Spleen (tissue), 7 donors: ENCODE data around the gene KLKB1.

ENCODE experiments used
- POLR2A ChIP-seq, 3 donors: fragments of 450-650 bp; IDR thresholded peaks; one replicate each; pipeline ENCODE4 v1.5.1; 2017; ENCODE audit warnings: antibody characterized with exemption in 3 of 3, mild to moderate bottlenecking in 1 of 3
- TF ChIP-seq, protein P1 (sequence below), 11 experiments: fragments of 200-600 bp in 7 of 11; fragments of 450-650 bp in 4 of 11; sonication (generic) in 4 of 11; IDR thresholded peaks in 8 of 11; conservative IDR thresholded peaks in 3 of 11; 1 replicate in 7 of 11; 2 replicates in 4 of 11; pipeline versions ENCODE4 v1.4.0 to v1.8.0; 2016 to 2021; ENCODE audit warnings: antibody characterized with exemption in 11 of 11, inconsistent platforms in 4 of 11, mild to moderate bottlenecking in 1 of 11
- donor health status: DM: no; HTN: no; CAD: no; lungs with moderate emphysema.
- donor health status: DM: no; HTN: no; CAD: no.
- donor health status: DM: no; HTN: no; CAD: no.

DNA sequence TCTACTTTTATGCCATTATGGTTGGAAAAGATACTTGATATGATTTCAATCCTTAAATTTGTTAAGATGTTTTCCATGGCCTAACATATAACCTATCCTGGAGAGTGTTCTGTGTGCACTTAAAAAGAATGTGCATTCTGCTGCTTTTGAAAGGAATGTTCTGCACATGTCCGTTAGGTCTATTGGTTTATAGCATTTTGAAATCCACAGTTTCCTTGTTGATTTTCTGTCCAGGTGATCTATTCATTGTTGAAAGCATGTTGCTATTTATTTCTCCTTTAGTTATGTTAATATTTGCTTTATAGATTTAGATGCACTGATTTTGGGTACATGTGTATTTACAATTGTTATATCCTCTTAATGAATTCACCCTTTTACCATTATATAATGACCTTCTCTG is 5.7 kb upstream of the KLKB1 start:
- TF ChIP-seq, protein P1, sequence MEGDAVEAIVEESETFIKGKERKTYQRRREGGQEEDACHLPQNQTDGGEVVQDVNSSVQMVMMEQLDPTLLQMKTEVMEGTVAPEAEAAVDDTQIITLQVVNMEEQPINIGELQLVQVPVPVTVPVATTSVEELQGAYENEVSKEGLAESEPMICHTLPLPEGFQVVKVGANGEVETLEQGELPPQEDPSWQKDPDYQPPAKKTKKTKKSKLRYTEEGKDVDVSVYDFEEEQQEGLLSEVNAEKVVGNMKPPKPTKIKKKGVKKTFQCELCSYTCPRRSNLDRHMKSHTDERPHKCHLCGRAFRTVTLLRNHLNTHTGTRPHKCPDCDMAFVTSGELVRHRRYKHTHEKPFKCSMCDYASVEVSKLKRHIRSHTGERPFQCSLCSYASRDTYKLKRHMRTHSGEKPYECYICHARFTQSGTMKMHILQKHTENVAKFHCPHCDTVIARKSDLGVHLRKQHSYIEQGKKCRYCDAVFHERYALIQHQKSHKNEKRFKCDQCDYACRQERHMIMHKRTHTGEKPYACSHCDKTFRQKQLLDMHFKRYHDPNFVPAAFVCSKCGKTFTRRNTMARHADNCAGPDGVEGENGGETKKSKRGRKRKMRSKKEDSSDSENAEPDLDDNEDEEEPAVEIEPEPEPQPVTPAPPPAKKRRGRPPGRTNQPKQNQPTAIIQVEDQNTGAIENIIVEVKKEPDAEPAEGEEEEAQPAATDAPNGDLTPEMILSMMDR (IDR thresholded peaks at IDR 0.05 in 8 of 11, conservative IDR thresholded peaks at IDR 0.05 in 3 of 11), result no peak
- no peak for TF ChIP-seq POLR2A (IDR thresholded peaks at IDR 0.05)
